GM12891 (cell line): ENCODE measurements around the gene CRTC3.

Source experiments
- PAX5 ChIP-seq: IDR thresholded peaks from 2 replicates; pipeline ENCODE4 v1.6.1; 2011; ENCODE audit warnings: low read length, moderate library complexity, mild to moderate bottlenecking; ENCODE audit not compliant: insufficient read depth, severe bottlenecking
- POLR2A ChIP-seq: IDR thresholded peaks from 2 replicates; pipeline ENCODE4 v1.6.1; 2011; ENCODE audit warnings: low read depth, low read length, control low read depth
- POLR2AphosphoS5 ChIP-seq: IDR thresholded peaks from 2 replicates; pipeline ENCODE4 v1.6.1; 2011; ENCODE audit warnings: low read depth, low read length, control low read depth
- POU2F2 ChIP-seq: IDR thresholded peaks from 2 replicates; pipeline ENCODE4 v1.6.1; 2011; ENCODE audit warnings: low read depth, mild to moderate bottlenecking, control low read depth, low read length, moderate library complexity
- TAF1 ChIP-seq: IDR thresholded peaks from 2 replicates; pipeline ENCODE4 v1.6.1; 2011; ENCODE audit warnings: low read depth, low read length, control low read depth

- no peak for TF ChIP-seq POLR2A
- TF ChIP-seq POLR2AphosphoS5 = no peak
- no peak for TF ChIP-seq PAX5
- TF ChIP-seq TAF1 = no peak
- no peak for TF ChIP-seq POU2F2
These were observed 40.9 kb downstream of the CRTC3 start for GRCh38 chr15:90570643-90571042.
